ENCODE data around the gene RNPC3.
"Not testable (repeated sequence)": the region's sequence is repeated elsewhere in the genome, so short reads cannot be mapped to it uniquely, and the experiment has no call there.

The RNPC3 gene

GRCh38 chr1:103546496-103546895, 21.0 kb downstream of the RNPC3 start:
- no peak overlapping the region for H3K27ac ChIP-seq
- DNase-seq (ENCODE audit: low read depth, low spot score) = no peak

GRCh38 chr1:103547840-103548239, 22.3 kb downstream of the RNPC3 start:
- no peak for DNase-seq (ENCODE audit: low read depth, low spot score)
- H3K27ac ChIP-seq = no peak overlapping the region

- DNase-seq (ENCODE audit: low read depth, low spot score) = no peak
- no peak overlapping the region for H3K27ac ChIP-seq
Observed at GRCh38 chr1:103560427-103560826, 34.9 kb downstream of the RNPC3 start.

GRCh38 chr1:103561124-103561523, 35.6 kb downstream of the RNPC3 start:
- H3K27ac ChIP-seq; DNase-seq (ENCODE audit: low read depth, low spot score): not testable (repeated sequence)

GRCh38 chr1:103561643-103562395, 36.3 kb downstream of the RNPC3 start:
- no peak for DNase-seq (ENCODE audit: low read depth, low spot score)
- no peak overlapping the region for H3K27ac ChIP-seq

GRCh38 chr1:103563056-103563455, 37.6 kb downstream of the RNPC3 start:
- DNase-seq (ENCODE audit: low read depth, low spot score) = no peak
- H3K27ac ChIP-seq = no peak overlapping the region

- H3K27ac ChIP-seq = no peak overlapping the region
- no peak for DNase-seq (ENCODE audit: low read depth, low spot score)
Observed at GRCh38 chr1:103569493-103569892, 44.0 kb downstream of the RNPC3 start.

- not testable (repeated sequence) for DNase-seq (ENCODE audit: low read depth, low spot score); H3K27ac ChIP-seq
Observed at GRCh38 chr1:103571289-103571688, 45.8 kb downstream of the RNPC3 start, which contains the start of gene AMY2B. AMY2B (plus strand) TSS chr1:103571589; CDS start chr1:103571603, 14 bp downstream.

GRCh38 chr1:103576065-103576464, 50.6 kb downstream of the RNPC3 start:
- no peak for DNase-seq (ENCODE audit: low read depth, low spot score)
- no peak overlapping the region for H3K27ac ChIP-seq

GRCh38 chr1:103576784-103577183, 51.3 kb downstream of the RNPC3 start:
- not testable (repeated sequence) for DNase-seq (ENCODE audit: low read depth, low spot score); H3K27ac ChIP-seq

GRCh38 chr1:103582464-103582863, 57.0 kb downstream of the RNPC3 start:
- DNase-seq (ENCODE audit: low read depth, low spot score) = no peak
- no peak overlapping the region for H3K27ac ChIP-seq

- no peak overlapping the region for H3K27ac ChIP-seq
Observed at GRCh38 chr1:103583887-103584286, 58.4 kb downstream of the RNPC3 start.

GRCh38 chr1:103584537-103584936, 59.0 kb downstream of the RNPC3 start:
- no peak overlapping the region for H3K27ac ChIP-seq
- DNase-seq (ENCODE audit: low read depth, low spot score) = no peak

More at GRCh38 chr1:103583887-103584286, 58.4 kb downstream of the RNPC3 start:
- no peak for DNase-seq (ENCODE audit: low read depth, low spot score)

- not testable (repeated sequence) for H3K27ac ChIP-seq
Observed at GRCh38 chr1:103602740-103603139, 77.2 kb downstream of the RNPC3 start.

More at GRCh38 chr1:103602740-103603139, 77.2 kb downstream of the RNPC3 start:
- not testable (repeated sequence) for DNase-seq (ENCODE audit: low read depth, low spot score)

All from epithelial cell of prostate (primary cell).